Midbrain (tissue), 1 donor: ENCODE results near the gene MYO15A.

Source experiments
- DNase-seq: peaks from one replicate; lab custom pipeline; 2025; lab: John Stamatoyannopoulos, UW

The MYO15A gene

GRCh38 chr17:18159551-18160120 lies 51.1 kb downstream of the MYO15A start:
- no peak for DNase-seq

GRCh38 chr17:18160128-18160856 lies 51.7 kb downstream of the MYO15A start:
- DNase-seq: no peak

- DNase-seq: no peak
Measured at GRCh38 chr17:18161207-18162145, 52.9 kb downstream of the MYO15A start.

- no peak for DNase-seq
Measured at GRCh38 chr17:18163547-18163946, 55.0 kb downstream of the MYO15A start.

GRCh38 chr17:18166894-18167293 lies 58.3 kb downstream of the MYO15A start:
- DNase-seq: no peak

- DNase-seq: no peak
Measured at GRCh38 chr17:18167421-18167820, 58.9 kb downstream of the MYO15A start.

GRCh38 chr17:18172531-18173278 lies 64.1 kb downstream of the MYO15A start:
- DNase-seq: no peak

GRCh38 chr17:18173740-18174139 lies 65.2 kb downstream of the MYO15A start:
- DNase-seq: no peak

- no peak for DNase-seq
Measured at GRCh38 chr17:18176176-18176575, 67.6 kb downstream of the MYO15A start.

- no peak for DNase-seq
Measured at GRCh38 chr17:18177133-18177532, 68.6 kb downstream of the MYO15A start.

GRCh38 chr17:18177722-18178121 lies 69.2 kb downstream of the MYO15A start:
- no peak for DNase-seq

GRCh38 chr17:18179196-18179595 lies 70.6 kb downstream of the MYO15A start:
- no peak for DNase-seq

- no peak for DNase-seq
Measured at GRCh38 chr17:18179804-18180203, 71.2 kb downstream of the MYO15A start.

GRCh38 chr17:18181358-18181757 lies 72.8 kb downstream of the MYO15A start:
- no peak for DNase-seq

GRCh38 chr17:18182110-18182977 lies 73.8 kb downstream of the MYO15A start:
- no peak for DNase-seq

GRCh38 chr17:18182978-18183333 lies 74.4 kb downstream of the MYO15A start:
- peak; percentile 92 for DNase-seq

- peak; percentile 99 for DNase-seq
Measured at GRCh38 chr17:18183334-18184142, 75.0 kb downstream of the MYO15A start, which contains the start of gene ALKBH5. ALKBH5 (plus strand) TSS chr17:18183828; CDS start chr17:18184244, 416 bp downstream.

GRCh38 chr17:18184143-18185031 lies 75.8 kb downstream of the MYO15A start:
- DNase-seq: peak; percentile 37

GRCh38 chr17:18185391-18185790 lies 76.8 kb downstream of the MYO15A start:
- no peak for DNase-seq
